ENCODE measurements around the gene TRAPPC6A. TPM values are rescaled to one million over a fixed set of nuclear protein-coding genes. Genes with fewer than 3 reads are reported as not detected.

The TRAPPC6A gene
- total RNA-seq, 1 experiment from 2014 or later, result 26.9 TPM

GRCh38 chr19:45218911-45219743 lies 41.1 kb upstream of the TRAPPC6A start:
- H2AFZ ChIP-seq (ENCODE audit: low read depth, low read length, poor library complexity, severe bottlenecking), result no peak overlapping the region
- ChIA-PET POLR2A (no interaction called here), CTCF (no interaction called here), RAD21 (ENCODE audit: low non-redundant PET in 1 of 2, low total read pairs in 2 of 2, uncharacterized antibody in 2 of 2, unreplicated experiment in 2 of 2) (no interaction called here)
- no peak overlapping the region for H3K9ac ChIP-seq (ENCODE audit: low read length)
- ATAC-seq (no peak), DNase-seq (ENCODE audit: low read depth, low spot score) (no peak)
- BruUV-seq (replicated peaks), result no TSS peak
- no peak overlapping the region for H3K4me2 ChIP-seq (ENCODE audit: low read length)
- no peaks in the 10 kb centered on the region for H3K27me3 ChIP-seq (ENCODE audit: insufficient read depth, low read length)
- intact Hi-C loops (cut with micrococcal nuclease), result no loop called here
- H4K20me1 ChIP-seq (ENCODE audit: insufficient read depth), result no peaks in the 10 kb centered on the region
- H3K36me3 ChIP-seq (ENCODE audit: control insufficient read depth in 1 of 2, insufficient read depth in 2 of 2, low read length in 2 of 2), result no peaks in the 10 kb centered on the region
- no peaks in the 10 kb centered on the region for H3K79me2 ChIP-seq (ENCODE audit: insufficient read depth, low read length)
- no peaks in the 10 kb centered on the region for H3K4me1 ChIP-seq (ENCODE audit: control insufficient read depth in 1 of 2, insufficient read depth in 2 of 2, low read length in 2 of 2)
- H3K9me2 ChIP-seq (ENCODE audit: insufficient read depth), result no peaks in the 10 kb centered on the region
- H3K27ac ChIP-seq (ENCODE audit: low read depth, low read length), result no peak overlapping the region
- H3K4me3 ChIP-seq (replicated peaks in 1 of 2; ENCODE audit: low read depth in 1 of 2, low read length in 2 of 2), result no peak overlapping the region
- TF ChIP-seq CEBPB (IDR thresholded peaks at IDR 0.05; ENCODE audit: low read depth) (no peak), SIN3A (IDR thresholded peaks at IDR 0.05; ENCODE audit: low read depth) (no peak), ZNF274 (IDR thresholded peaks at IDR 0.05; ENCODE audit: low read depth, low read length) (no peak), POLR2A (IDR thresholded peaks at IDR 0.05; ENCODE audit: borderline replicate concordance, extremely low read depth, insufficient read depth, insufficient read length) (no peak), EZH2phosphoT487 (IDR thresholded peaks at IDR 0.05; ENCODE audit: borderline replicate concordance) (no peak), YY1 (IDR thresholded peaks at IDR 0.05; ENCODE audit: extremely low read depth, insufficient replicate concordance, low read depth, low read length) (no peak), CTCF (IDR thresholded peaks at IDR 0.05 in 2 of 3, conservative IDR thresholded peaks at IDR 0.05 in 1 of 3; ENCODE audit: borderline replicate concordance in 1 of 3, insufficient read depth in 1 of 3, low read depth in 2 of 3, low read length in 2 of 3) (no peak)
- H3K9me3 ChIP-seq (ENCODE audit: control insufficient read depth in 1 of 2, insufficient read depth in 1 of 2, low read depth in 1 of 2, low read length in 2 of 2), result no peaks in the 10 kb centered on the region
